Measurements from ENCODE around the gene C2CD4C.

DNA sequence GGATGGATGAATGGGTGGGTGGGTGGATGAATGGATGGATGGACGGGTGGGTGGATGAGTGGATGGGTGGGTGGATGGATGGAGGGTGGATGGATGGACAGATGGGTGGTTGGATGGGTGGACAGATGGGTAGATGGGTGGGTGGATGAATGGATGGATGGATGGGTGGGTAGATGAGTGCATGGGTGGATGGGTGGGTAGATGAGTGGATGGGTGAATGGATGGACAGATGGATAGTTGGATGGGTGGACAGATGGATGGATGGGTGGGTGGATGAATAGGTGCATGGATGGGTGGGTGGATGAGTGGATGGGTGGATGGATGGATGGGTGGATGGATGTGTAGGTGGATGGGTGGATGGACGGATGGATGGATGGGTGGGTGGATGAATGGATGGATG is 34.1 kb upstream of the C2CD4C start:
- TF ChIP-seq, protein P1, sequence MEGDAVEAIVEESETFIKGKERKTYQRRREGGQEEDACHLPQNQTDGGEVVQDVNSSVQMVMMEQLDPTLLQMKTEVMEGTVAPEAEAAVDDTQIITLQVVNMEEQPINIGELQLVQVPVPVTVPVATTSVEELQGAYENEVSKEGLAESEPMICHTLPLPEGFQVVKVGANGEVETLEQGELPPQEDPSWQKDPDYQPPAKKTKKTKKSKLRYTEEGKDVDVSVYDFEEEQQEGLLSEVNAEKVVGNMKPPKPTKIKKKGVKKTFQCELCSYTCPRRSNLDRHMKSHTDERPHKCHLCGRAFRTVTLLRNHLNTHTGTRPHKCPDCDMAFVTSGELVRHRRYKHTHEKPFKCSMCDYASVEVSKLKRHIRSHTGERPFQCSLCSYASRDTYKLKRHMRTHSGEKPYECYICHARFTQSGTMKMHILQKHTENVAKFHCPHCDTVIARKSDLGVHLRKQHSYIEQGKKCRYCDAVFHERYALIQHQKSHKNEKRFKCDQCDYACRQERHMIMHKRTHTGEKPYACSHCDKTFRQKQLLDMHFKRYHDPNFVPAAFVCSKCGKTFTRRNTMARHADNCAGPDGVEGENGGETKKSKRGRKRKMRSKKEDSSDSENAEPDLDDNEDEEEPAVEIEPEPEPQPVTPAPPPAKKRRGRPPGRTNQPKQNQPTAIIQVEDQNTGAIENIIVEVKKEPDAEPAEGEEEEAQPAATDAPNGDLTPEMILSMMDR (IDR thresholded peaks at IDR 0.05; ENCODE audit: borderline replicate concordance, extremely low read depth, low read length, poor library complexity, severe bottlenecking), result no peak
- no peak for TF ChIP-seq EZH2 (IDR thresholded peaks at IDR 0.05; ENCODE audit: borderline replicate concordance, low read depth, low read length, severe bottlenecking)
